DOHH2 (cell line): ENCODE measurements around the gene CACNA1I.

Experiments used
- CTCF ChIP-seq: fragments of 200-600 bp; sonication (generic); IDR thresholded peaks from one replicate; pipeline ENCODE4 v1.5.1; 2014; ENCODE audit warnings: antibody characterized with exemption, mild to moderate bottlenecking, low read depth, low read length; ENCODE audit not compliant: poor library complexity, severe bottlenecking
- EZH2phosphoT487 ChIP-seq: fragments of 200-600 bp; sonication (generic); IDR thresholded peaks from 2 replicates; pipeline ENCODE4 v1.6.1; 2017; ENCODE audit warnings: borderline replicate concordance, mild to moderate bottlenecking, antibody characterized with exemption, low read length, moderate library complexity, mixed read lengths

DNA sequence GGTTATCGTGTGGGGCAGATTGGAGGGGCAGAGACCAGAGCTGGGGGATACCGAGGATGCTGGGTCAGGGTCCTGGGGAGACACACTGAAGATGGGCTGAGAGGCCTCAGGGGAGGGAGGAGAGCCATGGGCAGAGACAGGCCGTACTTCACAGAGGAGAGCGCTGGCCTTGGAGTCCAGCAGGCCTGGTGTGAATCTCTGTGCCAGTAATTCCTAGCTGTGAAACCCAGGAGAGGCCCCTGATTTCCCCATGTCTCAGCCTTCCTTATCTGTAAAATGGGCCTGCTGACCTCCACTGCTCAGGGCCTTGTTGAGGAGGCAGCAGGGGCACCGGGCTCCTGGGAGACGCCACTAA is 23.4 kb downstream of the CACNA1I start:
- TF ChIP-seq EZH2phosphoT487 = no peak
- no peak for TF ChIP-seq CTCF
